ENCODE data around the gene MMADHC. TPM values are rescaled to one million over a fixed set of nuclear protein-coding genes. Genes with fewer than 3 reads are reported as not detected.

Gene MMADHC
- total RNA-seq, 2 donors from 2014 or later = 63.7 to 121 TPM

- Histone ChIP-seq H3K27me3 (replicated peaks; ENCODE audit: insufficient read depth) (no peaks in the 10 kb centered on the region), H3K4me1 (replicated peaks) (no peaks in the 10 kb centered on the region), H3K4me3 (no peak overlapping the region), H3K9me3 (no peaks in the 10 kb centered on the region), H3K36me3 (no peaks in the 10 kb centered on the region), H3K27ac (no peak overlapping the region)
- no peak for DNase-seq (ENCODE audit: low spot score)
- whole genome bisulfite sequencing = 93% methylated on average over 1 of the region's 1 CpG
- intact Hi-C loops (cut with DNase I) = no loop called here
- TF ChIP-seq POLR2A (IDR thresholded peaks at IDR 0.05) = no peak
- no peak for TF ChIP-seq POLR2AphosphoS5 (IDR thresholded peaks at IDR 0.05)
- no peak for TF ChIP-seq CTCF (IDR thresholded peaks at IDR 0.05)
Observed at GRCh38 chr2:149627111-149627801, 39.7 kb upstream of the MMADHC start.

- intact Hi-C loops (cut with DNase I) = no loop called here
- Histone ChIP-seq H3K27ac (no peak overlapping the region), H3K9me3 (no peaks in the 10 kb centered on the region), H3K27me3 (replicated peaks; ENCODE audit: insufficient read depth) (no peaks in the 10 kb centered on the region), H3K36me3 (no peaks in the 10 kb centered on the region), H3K4me3 (no peak overlapping the region), H3K4me1 (replicated peaks) (no peaks in the 10 kb centered on the region)
- no peak for DNase-seq (ENCODE audit: low spot score)
- TF ChIP-seq POLR2AphosphoS5 (IDR thresholded peaks at IDR 0.05) = no peak
- no peak for TF ChIP-seq POLR2A (IDR thresholded peaks at IDR 0.05)
- WGBS = 85% methylated on average over 2 of the region's 2 CpGs
Observed at GRCh38 chr2:149625671-149626070, 38.1 kb upstream of the MMADHC start.

DNA sequence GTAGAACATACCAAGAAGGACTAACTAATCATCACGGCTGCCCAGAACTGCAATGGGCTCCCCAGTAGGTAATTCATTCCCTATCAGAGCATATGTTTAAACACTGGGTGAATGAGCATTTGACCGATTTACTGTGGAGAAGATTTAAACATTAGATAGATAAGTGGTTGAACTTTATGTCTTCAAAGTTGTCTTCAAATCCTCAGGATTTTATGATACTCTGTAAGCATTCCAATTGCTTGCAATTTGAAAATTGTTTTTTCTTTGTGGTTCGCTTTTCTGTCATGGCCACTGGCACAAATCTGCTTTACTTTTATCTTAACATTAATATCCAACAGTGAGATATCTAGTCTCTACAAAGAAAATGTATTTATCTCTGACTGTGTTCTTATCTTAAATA is 37.7 kb upstream of the MMADHC start:
- Histone ChIP-seq H3K9me3 (no peaks in the 10 kb centered on the region), H3K4me1 (replicated peaks) (no peaks in the 10 kb centered on the region), H3K27me3 (replicated peaks; ENCODE audit: insufficient read depth) (no peaks in the 10 kb centered on the region), H3K36me3 (no peaks in the 10 kb centered on the region), H3K4me3 (no peak overlapping the region), H3K27ac (no peak overlapping the region)
- no peak for DNase-seq (ENCODE audit: low spot score)
- TF ChIP-seq POLR2AphosphoS5 (IDR thresholded peaks at IDR 0.05) (no peak), POLR2A (IDR thresholded peaks at IDR 0.05) (no peak), CTCF (IDR thresholded peaks at IDR 0.05) (no peak)
- intact Hi-C loops (cut with DNase I) = no loop called here
- WGBS = 77% methylated on average over 3 of the region's 3 CpGs

- 94% methylated on average over 1 of the region's 1 CpG for WGBS
- Histone ChIP-seq H3K36me3 (no peaks in the 10 kb centered on the region), H3K27me3 (replicated peaks; ENCODE audit: insufficient read depth) (no peaks in the 10 kb centered on the region), H3K27ac (no peak overlapping the region), H3K9me3 (no peaks in the 10 kb centered on the region), H3K4me3 (no peak overlapping the region), H3K4me1 (replicated peaks) (no peaks in the 10 kb centered on the region)
- no peak for DNase-seq (ENCODE audit: low spot score)
- TF ChIP-seq POLR2AphosphoS5 (IDR thresholded peaks at IDR 0.05) (no peak), POLR2A (IDR thresholded peaks at IDR 0.05) (no peak), CTCF (IDR thresholded peaks at IDR 0.05) (no peak)
- intact Hi-C loops (cut with DNase I) = no loop called here
Observed at GRCh38 chr2:149622343-149622742, 34.8 kb upstream of the MMADHC start.

- no peaks in the 10 kb centered on the region for H3K36me3 ChIP-seq
- intact Hi-C loops (cut with DNase I) = no loop called here
- no peak overlapping the region for H3K4me3 ChIP-seq
- H3K4me1 ChIP-seq (replicated peaks) = no peaks in the 10 kb centered on the region
- TF ChIP-seq CTCF (IDR thresholded peaks at IDR 0.05) (no peak), POLR2A (IDR thresholded peaks at IDR 0.05) (no peak)
- H3K9me3 ChIP-seq = no peaks in the 10 kb centered on the region
- no peak overlapping the region for H3K27ac ChIP-seq
- no peaks in the 10 kb centered on the region for H3K27me3 ChIP-seq (replicated peaks; ENCODE audit: insufficient read depth)
- DNase-seq (ENCODE audit: low spot score) = no peak
Observed at GRCh38 chr2:149617476-149617875, 29.9 kb upstream of the MMADHC start.

Data from prostate gland (tissue), 2 donors.